Measurements from ENCODE around the gene CALN1.
"Not testable (repeated sequence)": the region's sequence is repeated elsewhere in the genome, so short reads cannot be mapped to it uniquely, and the experiment has no call there.

Gene CALN1

DNA sequence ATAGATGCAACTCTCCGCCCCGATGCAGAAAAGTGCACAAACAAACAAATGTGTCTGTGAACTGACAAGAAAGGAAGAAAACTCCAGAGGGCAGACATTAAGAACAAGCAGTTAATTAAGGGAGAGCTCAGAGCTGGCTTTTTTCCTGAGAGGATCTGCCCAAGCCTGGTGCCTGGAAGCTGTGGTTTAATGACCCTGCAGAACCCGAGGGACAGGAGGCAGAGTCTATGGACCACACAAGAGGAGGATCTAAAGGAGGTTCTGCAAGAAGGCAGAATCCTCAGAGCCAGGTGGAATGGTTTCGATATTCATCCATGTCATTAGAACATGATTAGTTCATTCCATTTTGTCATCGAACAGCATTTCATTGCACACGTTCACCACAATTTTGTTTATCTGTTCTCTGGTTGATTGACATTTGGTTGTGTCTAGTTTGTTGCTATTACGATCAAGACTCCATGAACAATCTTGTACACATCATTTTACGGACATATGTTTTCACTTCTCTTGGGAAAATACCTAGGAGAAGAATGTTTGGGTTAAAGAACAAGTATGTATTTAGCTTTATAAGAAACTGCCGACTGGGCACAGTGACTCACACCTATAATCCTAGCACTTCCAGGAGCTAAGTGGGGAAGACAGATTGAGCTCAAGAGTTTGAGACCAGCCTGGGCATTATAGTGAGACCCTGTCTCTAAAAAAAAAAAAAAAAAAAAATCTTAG lies 560.2 kb downstream of the CALN1 start:
- DNase-seq = no peak

DNA sequence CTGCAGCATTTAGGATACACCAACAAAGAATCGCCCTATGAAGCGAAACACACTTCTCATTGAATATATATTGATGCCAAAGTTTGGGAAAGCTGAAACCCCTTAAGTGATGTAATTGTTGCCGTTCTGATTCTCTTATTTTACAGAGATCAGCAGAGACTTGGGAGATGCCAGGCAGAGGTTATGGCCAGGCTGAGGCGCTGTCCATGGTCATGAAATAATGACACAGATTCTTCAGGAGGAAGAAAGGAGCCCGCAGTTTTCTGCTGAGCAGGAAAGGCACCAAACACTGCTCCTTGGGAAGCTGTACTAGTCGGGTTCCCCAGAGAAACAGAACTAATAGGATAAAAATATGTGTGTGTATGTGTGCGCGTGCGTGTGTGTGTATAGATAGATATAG lies 566.0 kb downstream of the CALN1 start:
- no peak for DNase-seq

DNA sequence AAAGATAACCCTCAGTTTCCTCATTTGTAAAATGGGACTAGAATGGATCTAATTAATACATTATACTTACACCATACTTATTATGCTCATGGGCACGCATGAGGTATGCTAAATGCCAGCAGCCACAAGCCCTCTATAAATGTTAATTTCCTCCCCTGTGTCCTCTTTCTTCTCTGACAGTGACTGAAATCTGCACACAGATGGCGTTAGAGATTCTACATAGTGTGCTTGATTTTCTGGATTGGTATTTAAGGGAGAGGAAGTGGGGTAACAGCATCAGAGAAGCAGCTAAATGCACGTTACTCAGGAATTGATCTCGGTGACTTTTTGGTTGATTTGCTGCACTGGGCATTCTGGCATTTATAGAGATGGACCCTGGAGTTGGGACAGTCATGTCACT lies 568.5 kb downstream of the CALN1 start:
- no peak for DNase-seq

DNA sequence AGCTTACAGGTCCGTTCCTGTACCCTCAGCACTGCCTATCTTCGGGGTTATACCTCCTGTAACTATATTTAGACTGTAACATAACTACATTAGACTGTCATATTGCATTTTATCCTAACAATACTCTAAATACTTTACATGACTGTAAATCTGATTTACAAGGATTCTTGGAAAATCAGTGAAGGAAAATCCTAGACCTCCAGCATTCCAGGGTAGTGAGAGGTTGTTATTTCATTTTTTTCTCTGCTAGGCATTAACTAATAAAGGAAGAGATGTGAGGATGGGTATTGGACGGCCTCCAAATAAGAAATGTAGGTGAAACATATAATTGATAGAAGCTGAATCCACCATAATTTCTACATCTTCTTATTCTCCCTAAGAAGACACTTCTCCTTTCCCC lies 569.4 kb downstream of the CALN1 start:
- no peak for DNase-seq

DNA sequence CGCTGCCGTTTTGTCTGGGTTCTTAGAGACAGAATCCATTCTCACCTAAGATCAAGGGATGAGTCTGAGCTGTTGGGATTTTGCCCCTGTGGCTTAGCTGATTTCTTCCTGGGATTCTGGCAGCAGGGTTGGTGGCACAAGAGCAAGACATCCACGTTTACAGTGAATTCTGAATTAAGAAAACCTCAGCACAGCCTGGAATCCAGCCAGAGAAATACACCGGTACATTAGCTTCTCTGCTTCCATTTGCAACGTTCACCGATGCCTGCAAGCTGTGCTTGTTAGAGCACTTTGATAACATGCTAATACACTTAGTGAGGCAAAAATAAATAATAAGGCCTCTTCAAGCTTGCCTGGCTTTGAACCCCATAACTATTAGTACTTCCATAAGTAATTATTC lies 569.8 kb downstream of the CALN1 start:
- DNase-seq = no peak

DNA sequence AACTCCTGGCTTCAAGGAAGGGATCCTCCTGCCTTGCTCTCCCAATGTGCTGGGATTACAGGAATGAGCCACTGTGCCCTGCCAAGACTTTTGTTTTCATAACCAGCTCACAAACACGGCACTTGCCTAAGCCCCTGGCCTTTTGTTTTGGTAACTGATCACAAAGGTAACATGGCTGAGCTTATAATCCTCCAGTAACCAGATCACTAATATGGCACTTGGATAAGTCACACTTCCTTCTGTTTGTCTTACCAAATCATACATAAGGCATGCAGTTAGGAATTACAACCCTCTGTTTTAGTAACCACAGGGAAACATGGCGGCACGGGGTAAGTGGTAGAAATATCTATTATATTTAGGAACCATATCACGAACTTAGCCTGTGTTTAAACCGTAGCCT lies 577.1 kb downstream of the CALN1 start:
- DNase-seq = no peak

DNA sequence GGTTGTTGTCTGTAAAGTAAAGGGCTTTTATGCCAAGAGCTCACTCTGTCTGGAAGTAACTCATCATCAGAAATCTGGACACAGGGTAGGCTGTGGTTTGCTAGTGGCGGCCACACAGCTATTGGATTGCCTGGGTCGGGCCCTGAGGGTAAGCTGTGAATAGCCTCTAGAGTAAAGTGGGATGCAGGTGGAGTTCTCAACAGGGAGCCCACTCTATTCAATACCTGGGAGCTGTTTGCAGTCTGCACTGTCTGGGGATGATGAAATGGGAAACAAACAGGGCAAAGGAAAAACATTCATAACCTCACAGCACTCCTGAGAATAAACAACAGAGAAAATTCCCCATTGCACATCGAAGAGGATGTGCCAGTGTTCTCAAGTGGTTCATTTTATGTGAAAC lies 582.6 kb downstream of the CALN1 start:
- DNase-seq = no peak

DNA sequence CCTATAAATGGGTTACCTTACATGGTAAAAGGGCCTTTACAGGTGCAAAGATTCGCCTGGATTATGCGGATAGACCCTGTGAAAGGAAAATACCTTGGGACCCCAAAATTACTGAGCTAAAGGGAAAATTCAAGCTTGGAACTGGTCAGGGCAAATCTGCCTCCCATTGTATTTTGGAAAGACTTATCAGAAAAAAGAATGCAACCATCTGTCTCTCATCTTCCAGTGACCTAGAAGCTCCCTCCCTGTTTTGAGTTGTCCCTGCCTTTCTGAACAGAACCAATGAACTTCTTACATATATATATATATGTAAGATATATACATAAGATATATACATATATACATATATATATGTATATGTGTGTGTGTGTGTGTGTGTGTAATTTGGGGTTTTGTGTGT lies 583.8 kb downstream of the CALN1 start:
- no peak for DNase-seq

DNA sequence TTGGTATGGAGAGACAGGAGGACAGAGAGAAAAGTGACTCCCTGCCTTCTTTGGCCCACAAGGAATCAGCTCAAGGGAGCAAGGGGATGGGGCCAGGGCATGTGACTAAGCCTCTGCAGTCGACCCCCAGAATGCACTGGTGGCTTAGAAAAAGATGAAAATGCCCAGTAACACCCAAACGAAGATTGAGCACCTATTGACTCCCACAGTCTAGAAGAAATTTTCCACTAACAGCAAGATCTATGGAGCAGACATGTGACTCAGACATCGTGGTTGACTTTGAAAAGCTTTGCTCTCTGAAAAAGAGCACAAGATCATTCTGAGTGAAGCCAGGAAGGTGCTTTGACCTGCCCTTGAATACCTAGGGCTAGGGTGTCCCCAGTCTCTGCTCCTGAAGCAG lies 586.0 kb downstream of the CALN1 start:
- DNase-seq = no peak

DNA sequence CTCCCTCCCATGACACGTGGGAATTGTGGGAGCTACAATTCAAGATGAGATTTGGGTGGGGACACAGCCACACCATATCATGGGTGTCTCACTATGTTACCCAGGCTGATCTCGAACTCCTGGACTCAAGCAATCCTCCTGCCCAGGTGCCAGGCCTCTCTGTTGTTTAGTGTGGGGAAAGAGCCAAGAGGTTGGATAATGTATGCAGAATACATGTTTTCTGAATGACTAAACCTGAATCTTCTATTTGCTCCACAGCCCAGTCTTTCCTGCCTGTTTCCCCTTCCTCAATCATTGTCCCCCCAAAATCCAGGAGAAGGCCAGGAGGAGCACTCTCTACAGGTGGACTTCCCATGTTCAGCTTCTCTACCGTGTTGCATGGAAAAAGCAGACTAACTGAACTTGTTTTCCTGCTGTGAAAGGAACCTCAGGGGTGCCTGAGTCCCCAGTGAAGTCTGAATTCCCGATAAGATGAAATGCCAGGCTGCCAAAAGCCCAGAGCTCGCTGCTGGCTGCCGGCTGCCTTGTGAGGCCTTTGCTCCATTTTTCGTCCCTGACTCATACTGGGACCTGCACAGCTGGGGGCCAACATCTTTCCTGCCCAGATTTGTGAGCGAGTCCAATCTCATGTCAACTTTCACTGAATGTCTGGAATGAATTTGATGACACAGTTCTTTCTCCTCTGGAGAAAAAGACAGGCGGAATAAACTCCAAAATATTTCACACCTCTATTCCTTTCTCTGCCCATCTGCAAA lies 588.0 kb downstream of the CALN1 start:
- DNase-seq = no peak

DNA sequence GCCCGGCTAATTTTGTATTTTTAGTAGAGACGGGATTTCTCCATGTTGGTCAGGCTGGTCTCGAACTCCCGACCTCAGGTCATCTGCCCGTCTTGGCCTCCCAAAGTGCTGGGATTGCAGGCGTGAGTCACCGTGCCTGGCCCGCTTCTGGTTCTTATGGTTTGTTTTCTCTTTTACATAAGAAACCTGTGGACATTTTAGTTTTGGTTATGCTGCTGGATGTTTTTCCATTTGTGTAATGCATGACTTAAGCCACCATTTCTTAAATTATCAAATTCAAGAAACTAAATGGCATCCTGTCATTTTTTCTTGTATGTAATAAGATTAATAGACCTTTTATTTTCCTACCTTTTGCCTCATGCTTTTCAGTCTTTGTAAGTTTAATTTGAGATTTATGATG lies 589.7 kb downstream of the CALN1 start:
- not testable (repeated sequence) for DNase-seq

DNA sequence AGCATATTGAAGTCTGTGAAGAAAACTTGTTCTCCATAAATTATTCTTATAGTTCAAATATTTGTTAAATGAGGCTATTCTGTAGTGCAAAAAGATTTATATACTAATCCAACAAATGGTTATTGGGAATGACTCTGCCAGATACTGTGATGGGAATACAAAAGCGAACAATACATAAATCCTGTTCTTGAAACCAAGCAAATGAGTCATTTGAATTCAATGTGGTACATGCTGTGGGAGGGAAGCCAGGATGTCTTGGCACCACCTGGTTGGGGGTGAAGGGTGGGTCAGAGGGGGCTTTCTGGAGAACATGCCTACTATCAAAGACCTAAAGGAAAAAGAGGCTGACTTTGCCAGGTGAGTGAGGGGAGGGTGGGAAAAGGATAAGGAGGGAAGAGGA lies 594.2 kb downstream of the CALN1 start:
- no peak for DNase-seq

DNA sequence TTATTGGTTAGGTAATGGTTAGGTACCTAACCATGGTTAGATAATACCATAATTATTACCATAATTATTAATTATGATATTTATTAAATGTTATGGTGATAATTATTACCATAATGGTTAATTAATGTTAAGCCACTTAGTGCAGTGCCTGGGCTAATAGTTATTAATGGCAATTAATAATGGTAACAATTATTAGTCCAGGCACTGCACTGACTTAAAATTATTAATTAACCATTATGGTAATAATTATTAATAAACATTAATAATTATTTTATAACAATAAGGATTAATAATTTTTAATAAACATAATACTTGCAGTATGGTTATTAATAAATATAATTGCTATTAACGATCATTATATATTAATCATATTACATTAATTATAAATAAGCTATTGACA lies 604.0 kb downstream of the CALN1 start:
- DNase-seq = no peak

DNA sequence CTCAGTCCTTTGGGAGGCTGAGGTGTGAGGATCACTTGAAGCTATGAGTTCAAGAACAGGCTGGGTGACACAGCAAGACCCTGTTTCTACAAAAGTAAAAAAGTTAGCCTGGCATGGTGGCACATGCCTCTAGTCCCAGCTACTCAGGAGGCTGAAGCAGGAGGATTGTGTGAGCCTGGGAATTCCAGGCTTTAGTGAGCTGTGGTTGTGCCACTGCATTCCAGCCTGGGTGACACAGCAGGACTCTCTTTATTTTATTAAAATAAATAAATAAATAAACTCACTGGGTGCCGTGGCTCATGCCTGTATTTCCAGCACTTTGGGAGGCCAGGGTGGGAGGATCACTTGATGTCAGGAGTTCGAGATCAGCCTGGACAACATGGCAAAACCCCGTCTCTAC lies 607.9 kb downstream of the CALN1 start:
- DNase-seq = no peak

DNA sequence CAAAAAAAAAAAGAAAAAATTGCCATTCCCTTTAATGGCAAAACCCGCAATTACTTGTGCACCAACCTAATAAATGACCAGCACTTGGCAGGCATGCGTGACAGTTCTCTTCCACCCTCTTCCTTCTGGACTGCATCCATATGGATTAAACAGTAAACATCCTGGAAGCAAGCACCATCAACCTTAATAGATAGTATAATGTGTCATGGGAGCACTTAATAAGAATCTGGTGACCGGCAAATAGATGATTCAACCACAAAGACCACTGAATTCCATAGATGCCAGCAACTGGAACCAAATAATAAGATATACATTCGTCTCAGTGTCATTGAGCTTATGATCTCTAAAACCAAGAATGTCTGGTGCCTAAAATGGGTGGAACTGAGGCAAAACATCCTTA lies 610.2 kb downstream of the CALN1 start:
- DNase-seq = no peak

DNA sequence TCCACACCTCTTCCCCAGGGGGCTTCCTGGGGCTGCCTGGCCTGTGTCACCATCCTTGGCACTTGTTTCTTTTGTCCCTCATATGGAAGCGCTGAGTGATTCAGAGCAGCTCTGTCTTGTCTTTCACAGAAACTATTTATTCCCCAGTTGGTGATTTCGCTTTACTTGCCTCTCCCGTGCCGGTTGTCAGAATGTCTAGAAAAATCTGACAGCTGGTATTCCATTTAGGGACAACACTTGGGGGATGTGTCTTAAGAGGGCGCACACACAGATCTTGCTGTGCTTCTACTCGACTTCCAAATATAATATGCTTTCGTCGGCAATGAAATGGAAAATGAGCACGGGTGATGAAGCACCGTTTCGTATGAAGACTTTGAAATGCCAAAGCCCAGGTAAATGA lies 611.8 kb downstream of the CALN1 start:
- no peak for DNase-seq

DNA sequence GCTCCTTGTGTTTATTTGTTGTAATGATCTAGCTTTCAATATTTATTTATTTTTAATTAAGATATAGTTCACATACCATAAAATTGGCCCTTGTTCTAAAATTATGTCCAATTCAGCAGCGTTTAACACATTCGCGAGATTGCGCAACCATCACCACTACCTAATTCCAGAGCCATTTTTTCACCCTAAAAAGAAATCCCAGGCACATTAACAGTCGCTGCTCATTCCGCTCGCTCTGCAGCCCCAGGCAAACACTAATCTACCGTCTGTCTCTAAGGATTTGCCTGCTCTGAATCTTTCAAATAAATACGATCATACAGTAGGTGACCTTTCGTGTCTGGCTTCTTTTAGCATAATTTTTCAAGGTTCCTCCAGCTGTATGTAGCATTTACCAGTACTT lies 616.7 kb downstream of the CALN1 start:
- DNase-seq = no peak

DNA sequence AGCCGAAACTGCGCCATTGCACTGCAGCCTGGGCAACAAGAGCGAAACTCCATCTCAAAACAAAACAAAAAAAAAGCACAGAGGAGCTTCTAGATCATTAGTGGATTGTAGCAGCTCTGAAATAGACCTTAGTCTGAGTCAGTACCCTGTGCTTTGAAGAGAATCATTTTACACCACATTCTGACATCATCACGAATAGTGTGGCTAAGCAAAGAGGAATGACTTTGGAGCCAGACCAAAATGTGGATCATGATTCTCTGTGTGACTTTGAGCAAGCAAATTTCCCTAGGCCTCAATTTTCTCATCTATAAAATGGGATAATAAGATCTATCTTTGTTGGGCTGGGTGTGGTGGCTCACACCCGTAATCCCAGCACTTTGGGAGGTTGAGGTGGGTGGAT lies 618.9 kb downstream of the CALN1 start:
- no peak for DNase-seq

DNA sequence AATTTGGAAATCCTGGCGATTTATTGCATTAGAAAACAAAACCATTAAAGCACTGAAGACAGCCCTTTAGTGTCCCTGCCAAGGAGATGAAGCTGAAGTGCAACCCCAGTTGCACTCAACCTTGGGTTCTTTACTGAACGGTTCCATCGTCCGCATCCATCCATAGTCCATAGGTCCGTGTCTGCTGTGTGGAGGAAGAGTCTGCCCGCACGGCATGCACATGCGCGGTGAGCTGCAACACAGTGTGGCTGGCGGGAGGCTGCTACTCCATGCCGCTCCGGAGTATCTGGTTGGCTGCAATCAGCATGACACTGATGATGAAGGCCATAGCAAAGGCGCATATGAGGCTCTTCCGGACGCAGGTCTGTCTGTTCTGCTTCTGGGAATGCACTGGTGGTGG lies 624.6 kb downstream of the CALN1 start:
- DNase-seq = no peak

DNA sequence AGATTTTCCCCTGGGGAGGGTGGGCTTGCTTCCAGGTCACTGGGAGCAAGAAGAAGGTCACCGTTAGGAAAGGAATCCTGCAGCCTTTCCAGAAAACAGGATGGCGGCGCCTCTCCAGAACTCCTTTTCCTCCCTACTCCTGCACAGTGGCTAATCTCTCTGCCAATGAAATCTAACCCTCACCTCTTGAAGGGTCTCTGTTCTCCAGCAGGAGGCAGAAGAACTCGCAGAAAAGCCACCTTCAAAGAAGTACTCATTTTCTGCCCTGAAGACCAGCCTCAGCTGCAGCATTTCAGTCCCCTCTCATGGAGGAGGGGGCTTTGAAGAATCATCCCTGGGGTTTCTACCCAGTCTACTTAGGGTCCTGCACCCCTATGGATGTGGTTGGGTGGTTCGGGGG lies 626.9 kb downstream of the CALN1 start:
- DNase-seq = no peak

DNA sequence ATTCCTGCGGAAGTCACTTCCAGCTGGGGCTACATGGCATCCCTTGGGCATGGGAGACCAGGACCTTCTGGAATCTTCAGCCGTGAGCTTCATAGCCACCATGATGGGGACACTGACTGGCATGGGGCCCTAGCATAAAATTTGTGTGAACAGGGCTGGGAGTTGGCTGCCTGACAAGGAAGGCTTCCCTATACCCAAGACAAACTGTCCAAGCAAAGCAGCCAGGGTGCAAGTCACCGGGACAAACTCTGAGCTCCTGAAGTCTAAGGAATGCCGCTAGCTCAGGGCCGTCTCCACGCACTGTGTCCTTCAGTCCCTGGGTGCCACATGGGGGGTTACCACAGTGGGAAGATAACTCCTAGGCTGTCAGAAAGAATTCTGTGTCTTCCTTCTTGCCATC lies 627.4 kb downstream of the CALN1 start:
- no peak for DNase-seq

DNA sequence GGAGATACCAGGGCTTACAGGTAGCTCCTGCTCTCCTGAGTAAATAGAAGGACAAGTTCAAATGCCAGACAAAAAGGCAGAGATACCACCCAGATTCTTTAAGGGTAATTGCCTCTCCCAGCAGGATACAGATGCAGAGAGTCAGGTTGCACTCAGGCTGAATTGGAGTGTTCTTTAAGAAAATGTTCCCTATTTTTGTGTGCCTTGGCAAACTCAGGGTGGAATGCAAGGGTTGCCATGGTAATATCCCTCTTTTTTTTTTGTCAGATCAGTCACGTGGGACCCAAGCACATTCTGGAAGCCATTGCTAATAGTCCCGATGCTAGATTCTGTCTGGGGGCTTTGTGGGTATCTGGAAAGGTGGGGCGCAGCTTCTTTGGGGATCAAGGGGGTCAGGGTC lies 628.0 kb downstream of the CALN1 start:
- DNase-seq = no peak

DNA sequence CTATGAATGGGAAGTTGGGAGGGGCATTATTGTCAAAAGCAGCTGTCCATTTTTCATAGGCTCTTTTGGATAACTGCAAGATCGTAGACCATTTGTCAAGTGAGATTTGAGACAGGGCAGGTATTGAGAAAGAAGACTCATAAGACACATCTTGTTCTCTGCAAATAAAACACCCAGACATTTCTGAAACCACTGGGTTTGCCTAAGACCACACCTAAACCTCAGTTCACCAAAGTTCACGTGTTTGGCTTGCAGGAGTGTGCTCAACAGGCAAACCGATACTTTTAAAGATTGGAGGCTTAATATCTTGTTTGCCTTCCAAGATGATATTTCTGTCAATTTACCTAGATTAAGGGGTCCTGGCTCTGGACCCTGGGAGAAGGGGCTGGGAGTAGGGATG lies 628.4 kb downstream of the CALN1 start:
- no peak for DNase-seq

DNA sequence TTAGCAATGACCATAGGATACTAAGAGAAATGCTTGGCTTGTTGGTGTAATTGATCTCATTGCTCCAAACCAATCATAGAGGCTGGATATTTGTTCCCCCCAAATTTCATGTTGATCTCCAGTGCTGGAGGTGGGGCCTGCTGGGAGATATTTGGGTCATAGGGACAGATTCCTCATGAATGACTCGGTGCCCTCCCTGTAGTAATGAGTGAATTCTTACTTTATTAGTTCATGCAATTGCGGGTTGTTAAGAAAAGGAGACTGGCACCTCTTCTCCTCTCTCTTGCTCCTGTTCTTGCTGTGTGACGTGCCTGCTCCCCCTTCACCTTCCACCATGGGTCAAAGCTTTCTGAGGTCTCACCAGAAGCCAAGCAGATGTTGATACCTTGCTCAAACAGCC lies 630.1 kb downstream of the CALN1 start:
- no peak for DNase-seq

DNA sequence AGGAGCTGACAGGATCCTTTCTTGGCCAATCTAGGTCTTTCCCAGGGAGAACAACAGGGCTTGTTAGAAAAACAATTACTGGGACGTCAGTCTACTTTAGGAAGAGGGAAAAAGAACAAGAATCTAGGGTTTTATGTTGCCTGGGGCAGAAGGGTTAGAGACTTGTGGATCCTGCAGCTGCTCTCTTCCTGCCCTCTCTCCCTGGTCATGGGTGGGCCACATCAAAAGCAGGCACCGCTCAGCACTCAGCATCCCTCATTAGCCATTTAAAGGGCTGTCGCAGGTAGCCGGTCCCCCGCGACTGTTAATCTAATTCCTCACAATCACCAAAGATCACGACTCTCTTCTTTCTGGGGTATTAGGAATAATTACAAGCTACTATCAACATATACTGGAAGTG lies 631.9 kb downstream of the CALN1 start:
- no peak for DNase-seq

Measured in CD4-positive, alpha-beta T cell treated with Interleukin-21 for 1 hour (primary cell).